IMR-90 (cell line): ENCODE data around the gene DUS4L. TPM values are rescaled to one million over a fixed set of nuclear protein-coding genes. Genes with fewer than 3 reads are reported as not detected.

ENCODE experiments used
- ATAC-seq: fragments of 200-7000 bp; cut with Tn5 transposase; 2 replicates; pipeline ENCODE4 v1.9.1; 2020; ENCODE audit warnings: low read depth, mild to moderate bottlenecking, moderate library complexity
- BruUV-seq: library from RNA; stranded (reverse); fragments of 400-500 nt; replicated peaks from 2 replicates; lab custom pipeline; 2021; lab: Mats Ljungman, UMichigan
- CTCF ChIA-PET: fragments of 300-600 bp; formaldehyde crosslinking; extraction: SDS; loops from one replicate; lab custom pipeline; 2021; ENCODE audit warnings: antibody characterized with exemption; lab: Yijun Ruan, JAX
- POLR2A ChIA-PET: fragments of 300-600 bp; sonication (Branson Sonifier 250); formaldehyde crosslinking; loops from one replicate; lab custom pipeline; 2022; ENCODE audit warnings: antibody characterized with exemption; ENCODE audit not compliant: unreplicated experiment; lab: Charles Lee
- DNase-seq: peaks from one replicate; pipeline ENCODE4 v3.0.0; 2013
- H2AFZ ChIP-seq: replicated peaks from 2 replicates; pipeline ENCODE3; 2013; ENCODE audit warnings: low read length, mild to moderate bottlenecking; ENCODE audit not compliant: poor library complexity
- H2AK5ac ChIP-seq: 2 replicates; pipeline ENCODE4 v1.6.1; 2013; ENCODE audit warnings: low read depth, low read length, inconsistent platforms
- H2AK9ac ChIP-seq: replicated peaks from 2 replicates; pipeline ENCODE3; 2013; ENCODE audit warnings: mild to moderate bottlenecking, low read depth, low read length, moderate library complexity; ENCODE audit not compliant: poor library complexity
- H2BK120ac ChIP-seq: 2 replicates; pipeline ENCODE4 v1.6.1; 2013; ENCODE audit warnings: low read depth, low read length, inconsistent platforms
- H2BK15ac ChIP-seq: 3 replicates; pipeline ENCODE4 v1.6.1; 2013; ENCODE audit warnings: low read depth, low read length, inconsistent platforms
- H2BK20ac ChIP-seq: 2 replicates; pipeline ENCODE4 v1.6.1; 2013; ENCODE audit warnings: low read depth, mild to moderate bottlenecking, inconsistent platforms, low read length, moderate library complexity
- H2BK5ac ChIP-seq: 2 replicates; pipeline ENCODE4 v1.6.1; 2013; ENCODE audit warnings: mild to moderate bottlenecking, low read depth, low read length, inconsistent platforms; ENCODE audit not compliant: poor library complexity, severe bottlenecking
- H3K14ac ChIP-seq: replicated peaks from 2 replicates; pipeline ENCODE4 v1.6.1; 2013; ENCODE audit warnings: low read depth, low read length, inconsistent platforms
- H3K18ac ChIP-seq: 2 replicates; pipeline ENCODE4 v1.6.1; 2013; ENCODE audit warnings: low read depth, low read length, control low read depth
- H3K23ac ChIP-seq: 2 replicates; pipeline ENCODE4 v1.6.1; 2013; ENCODE audit warnings: low read depth, low read length, inconsistent platforms
- H3K27ac ChIP-seq: 2 replicates; pipeline ENCODE4 v1.5.1; 2013; ENCODE audit warnings: mild to moderate bottlenecking, control low read depth, low read length; ENCODE audit not compliant: insufficient read depth
- H3K27me3 ChIP-seq: 2 replicates; pipeline ENCODE4 v1.6.1; 2013; ENCODE audit warnings: low read length; ENCODE audit not compliant: control insufficient read depth, insufficient read depth
- H3K36me3 ChIP-seq: 2 replicates; pipeline ENCODE4 v1.6.1; 2013; ENCODE audit warnings: low read length, mixed read lengths; ENCODE audit not compliant: control insufficient read depth, insufficient read depth
- H3K4ac ChIP-seq: 2 replicates; pipeline ENCODE4 v1.6.1; 2013; ENCODE audit warnings: low read depth, low read length, inconsistent platforms
- H3K4me1 ChIP-seq: 2 replicates; pipeline ENCODE4 v1.6.1; 2013; ENCODE audit warnings: low read length, mixed read lengths; ENCODE audit not compliant: control insufficient read depth, insufficient read depth
- H3K4me2 ChIP-seq: 2 replicates; pipeline ENCODE4 v1.6.1; 2013; ENCODE audit warnings: low read depth, mild to moderate bottlenecking, control low read depth, low read length, moderate library complexity
- H3K4me3 ChIP-seq: 2 replicates; pipeline ENCODE4 v1.5.1; 2013; ENCODE audit warnings: low read depth, mild to moderate bottlenecking, control low read depth, low read length, moderate library complexity; ENCODE audit not compliant: insufficient read depth
- H3K56ac ChIP-seq: 2 replicates; pipeline ENCODE4 v1.6.1; 2013; ENCODE audit warnings: low read length, inconsistent platforms; ENCODE audit not compliant: insufficient read depth; ENCODE audit errors: extremely low read depth
- H3K79me1 ChIP-seq, 2 experiments: 2 replicates each; pipeline ENCODE4 v1.6.1; 2013; ENCODE audit warnings: low read length in 2 of 2, inconsistent platforms in 1 of 2, low read depth in 1 of 2
- H3K9ac ChIP-seq: 2 replicates; pipeline ENCODE4 v1.6.1; 2013; ENCODE audit warnings: low read depth, low read length, control low read depth
- H3K9me1 ChIP-seq: 2 replicates; pipeline ENCODE4 v1.6.1; 2013; ENCODE audit warnings: low read length, inconsistent platforms; ENCODE audit not compliant: insufficient read depth
- H3K9me3 ChIP-seq: 2 replicates; pipeline ENCODE4 v1.6.1; 2013; ENCODE audit warnings: low read length; ENCODE audit not compliant: control insufficient read depth, insufficient read depth
- H4K20me1 ChIP-seq: 2 replicates; pipeline ENCODE4 v1.6.1; 2013; ENCODE audit warnings: low read length, inconsistent platforms; ENCODE audit not compliant: insufficient read depth
- H4K5ac ChIP-seq: 2 replicates; pipeline ENCODE4 v1.6.1; 2013; ENCODE audit warnings: mild to moderate bottlenecking, low read depth, low read length, control low read depth
- H4K8ac ChIP-seq, 2 experiments: 2 replicates each; pipeline ENCODE4 v1.6.1; 2013; ENCODE audit warnings: low read depth in 2 of 2, low read length in 2 of 2, control low read depth in 1 of 2, inconsistent platforms in 1 of 2
- H4K91ac ChIP-seq: 2 replicates; pipeline ENCODE4 v1.6.1; 2013; ENCODE audit warnings: low read depth, low read length, inconsistent platforms; ENCODE audit not compliant: insufficient read depth
- BHLHE40 ChIP-seq: fragments of 150-350 bp; IDR thresholded peaks from 2 replicates; pipeline ENCODE4 v1.6.1; 2016; ENCODE audit warnings: mild to moderate bottlenecking, low read depth, low read length
- CEBPB ChIP-seq: IDR thresholded peaks from 2 replicates; pipeline ENCODE4 v1.6.1; 2012; ENCODE audit warnings: low read depth, low read length, improper control_type of control experiment
- CHD1 ChIP-seq: IDR thresholded peaks from 2 replicates; pipeline ENCODE4 v1.6.1; 2012; ENCODE audit warnings: low read depth, low read length, improper control_type of control experiment
- CTCF ChIP-seq: conservative IDR thresholded peaks from 2 replicates; pipeline ENCODE4 v1.5.1; 2012; ENCODE audit warnings: mild to moderate bottlenecking, low read depth, low read length, improper control_type of control experiment
- ELK1 ChIP-seq: fragments of 150-350 bp; IDR thresholded peaks from 2 replicates; pipeline ENCODE4 v1.6.1; 2016; ENCODE audit warnings: low read depth, mild to moderate bottlenecking, low read length, moderate library complexity, borderline replicate concordance
- FOS ChIP-seq: fragments of 150-350 bp; IDR thresholded peaks from 2 replicates; pipeline ENCODE4 v1.6.1; 2016; ENCODE audit warnings: low read depth, low read length
- MAFK ChIP-seq: IDR thresholded peaks from 2 replicates; pipeline ENCODE4 v1.6.1; 2012; ENCODE audit warnings: low read depth, low read length, improper control_type of control experiment
- MAZ ChIP-seq: IDR thresholded peaks from 2 replicates; pipeline ENCODE4 v1.6.1; 2012; ENCODE audit warnings: low read depth, mild to moderate bottlenecking, low read length, improper control_type of control experiment, moderate library complexity, borderline replicate concordance
- MXI1 ChIP-seq: IDR thresholded peaks from 2 replicates; pipeline ENCODE4 v1.6.1; 2012; ENCODE audit warnings: low read depth, mild to moderate bottlenecking, low read length, moderate library complexity, borderline replicate concordance
- NFE2L2 ChIP-seq: fragments of 150-350 bp; IDR thresholded peaks from 2 replicates; pipeline ENCODE4 v1.6.1; 2016; ENCODE audit warnings: low read depth, mild to moderate bottlenecking, low read length
- POLR2A ChIP-seq: IDR thresholded peaks from 2 replicates; pipeline ENCODE4 v1.6.1; 2012; ENCODE audit warnings: mild to moderate bottlenecking, low read depth, low read length
- RAD21 ChIP-seq: IDR thresholded peaks from 2 replicates; pipeline ENCODE4 v1.6.1; 2012; ENCODE audit warnings: low read length, improper control_type of control experiment
- RCOR1 ChIP-seq: IDR thresholded peaks from 2 replicates; pipeline ENCODE4 v1.6.1; 2012; ENCODE audit warnings: mild to moderate bottlenecking, low read length, improper control_type of control experiment; ENCODE audit not compliant: insufficient replicate concordance
- RFX5 ChIP-seq: IDR thresholded peaks from 2 replicates; pipeline ENCODE4 v1.8.0; 2012; ENCODE audit warnings: low read depth, mild to moderate bottlenecking, low read length, moderate library complexity
- SMC3 ChIP-seq: fragments of 150-350 bp; IDR thresholded peaks from 2 replicates; pipeline ENCODE4 v1.6.1; 2016; ENCODE audit warnings: low read depth, mild to moderate bottlenecking, antibody characterized with exemption, low read length, moderate library complexity
- USF2 ChIP-seq: fragments of 150-350 bp; IDR thresholded peaks from 2 replicates; pipeline ENCODE4 v1.6.1; 2017; ENCODE audit warnings: mild to moderate bottlenecking, antibody characterized with exemption, low read length, low read depth
- WGBS, 2 experiments: methylation state at CpG; one replicate each; pipeline versions ENCODE4 v1.1.5 to v1.1.7; 2013; ENCODE audit warnings: missing lambda C conversion rate in 2 of 2; ENCODE audit not compliant: insufficient read length in 1 of 2; ENCODE audit errors: extremely low coverage in 2 of 2; 5-methylcytosine and 5-hydroxymethylcytosine counted together
- dilution Hi-C: fragments of 300-500 bp; cut with HindIII; formaldehyde crosslinking; loops from one replicate; pipeline ENCODE4 v1.14.3; 2018; ENCODE audit warnings: low sequenced_read_pairs; ENCODE audit not compliant: unreplicated experiment
- in situ Hi-C: fragments of 300-500 bp; cut with MboI; formaldehyde crosslinking; loops from 3 replicates; pipeline ENCODE4 v1.14.3; 2019; ENCODE audit warnings: low sequenced_read_pairs, inconsistent platforms, mixed read lengths
- intact Hi-C: fragments of 100-400 bp; cut with micrococcal nuclease; formaldehyde crosslinking; loops from 2 replicates; pipeline ENCODE4 v1.10.0; 2022
- polyA plus RNA-seq, 3 experiments: library from polyadenylated mRNA; depleted of rRNA; stranded (reverse); fragments of >200 nt; gene quantifications; 2 replicates each; pipeline ENCODE4 v1.2.3, GENCODE V29; 2012; ENCODE audit warnings: low replicate concordance in 1 of 3
- total RNA-seq: library from RNA; depleted of rRNA; stranded (reverse); fragments of >200 nt; gene quantifications from 2 replicates; pipeline ENCODE4 v1.2.3, GENCODE V29; 2012

The DUS4L gene
- total and polyA plus RNA-seq, 2 of the 4 experiments (the other 2 are of a cell fraction), result 4.2 to 6.6 TPM

GRCh38 chr7:107538001-107538400 is 25.8 kb upstream of the DUS4L start:
- Histone ChIP-seq H3K4me1 (no peaks in the 10 kb centered on the region), H2BK15ac (no peak overlapping the region), H3K9me3 (no peaks in the 10 kb centered on the region), H3K9me1 (no peaks in the 10 kb centered on the region), H3K56ac (no peak overlapping the region), H2BK5ac (no peak overlapping the region), H3K36me3 (peaks cover 7% of the 10 kb centered on the region), H2AFZ (no peak overlapping the region), H2BK120ac (no peak overlapping the region), H3K79me1 (peaks cover 6 to 11% of the 10 kb centered on the region in 2 experiments), H3K4me3 (no peak overlapping the region), H3K4me2 (no peak overlapping the region), H4K8ac (no peak overlapping the region), H2AK5ac (no peak overlapping the region), H4K5ac (no peak overlapping the region), H3K14ac (no peak overlapping the region), H3K4ac (no peak overlapping the region), H3K9ac (no peak overlapping the region), H4K91ac (no peak overlapping the region), H2AK9ac (no peak overlapping the region), H3K27ac (no peak overlapping the region), H3K23ac (no peak overlapping the region), H3K27me3 (no peaks in the 10 kb centered on the region), H3K18ac (no peak overlapping the region), H2BK20ac (no peak overlapping the region), H4K20me1 (no peaks in the 10 kb centered on the region; the same call in 1 of the 2 replicates)
- intact Hi-C loops (no loop called here), dilution Hi-C loops (no loop called here), in situ Hi-C loops (no loop called here)
- TF ChIP-seq CTCF (no peak), RAD21 (no peak), BHLHE40 (no peak), CHD1 (no peak), CEBPB (no peak), NFE2L2 (no peak), MXI1 (no peak), MAFK (no peak), USF2 (no peak), ELK1 (no peak), RFX5 (no peak), MAZ (no peak), FOS (no peak), SMC3 (no peak), RCOR1 (no peak), POLR2A (no peak)
- ChIA-PET POLR2A (no interaction called here), CTCF (no interaction called here)
- 100% methylated on average over 1 of the region's 2 CpGs; no CpG with 5 or more reads in 1 of the 2 experiments for WGBS, 2 experiments
- no TSS peak for BruUV-seq
- ATAC-seq (no peak), DNase-seq (no peak)
